ENCODE measurements around the gene TMEM87B.

TMEM87B gene

GRCh38 chr2:112150851-112151250 lies 95.8 kb downstream of the TMEM87B start:
- no peak for DNase-seq (ENCODE audit: low read depth)

- no peak for DNase-seq (ENCODE audit: low read depth)
These were observed 96.2 kb downstream of the TMEM87B start for GRCh38 chr2:112151271-112151670.

GRCh38 chr2:112151701-112152440 lies 96.8 kb downstream of the TMEM87B start:
- no peak for DNase-seq (ENCODE audit: low read depth)

GRCh38 chr2:112152476-112153178 lies 97.6 kb downstream of the TMEM87B start:
- no peak for DNase-seq (ENCODE audit: low read depth)

- no peak for DNase-seq (ENCODE audit: low read depth)
These were observed 98.1 kb downstream of the TMEM87B start for GRCh38 chr2:112153179-112153490.

- no peak for DNase-seq (ENCODE audit: low read depth)
These were observed 98.4 kb downstream of the TMEM87B start for GRCh38 chr2:112153501-112153900.

GRCh38 chr2:112154246-112155117 lies 99.4 kb downstream of the TMEM87B start:
- no peak for DNase-seq (ENCODE audit: low read depth)

- DNase-seq (ENCODE audit: low read depth), result no peak
These were observed 100.5 kb downstream of the TMEM87B start for GRCh38 chr2:112155331-112156151.

- no peak for DNase-seq (ENCODE audit: low read depth)
These were observed 101.3 kb downstream of the TMEM87B start for GRCh38 chr2:112156152-112156986.

- no peak for DNase-seq (ENCODE audit: low read depth)
These were observed 102.4 kb downstream of the TMEM87B start for GRCh38 chr2:112157472-112157871.

GRCh38 chr2:112159454-112159921 lies 104.4 kb downstream of the TMEM87B start:
- DNase-seq (ENCODE audit: low read depth), result no peak

- no peak for DNase-seq (ENCODE audit: low read depth)
These were observed 105.5 kb downstream of the TMEM87B start for GRCh38 chr2:112160283-112161250.

- DNase-seq (ENCODE audit: low read depth), result no peak
These were observed 106.5 kb downstream of the TMEM87B start for GRCh38 chr2:112161431-112162145.

- no peak for DNase-seq (ENCODE audit: low read depth)
These were observed 107.3 kb downstream of the TMEM87B start for GRCh38 chr2:112162341-112162740.

GRCh38 chr2:112162956-112163355 lies 107.9 kb downstream of the TMEM87B start:
- no peak for DNase-seq (ENCODE audit: low read depth)

GRCh38 chr2:112163541-112163981 lies 108.5 kb downstream of the TMEM87B start:
- no peak for DNase-seq (ENCODE audit: low read depth)

GRCh38 chr2:112164876-112165275 lies 109.8 kb downstream of the TMEM87B start:
- no peak for DNase-seq (ENCODE audit: low read depth)

GRCh38 chr2:112165296-112165695 lies 110.2 kb downstream of the TMEM87B start:
- DNase-seq (ENCODE audit: low read depth), result no peak
